Ovary (tissue), 9 donors: ENCODE data around the gene ARGLU1. TPM values are rescaled to one million over a fixed set of nuclear protein-coding genes. Genes with fewer than 3 reads are reported as not detected.
"Not testable (repeated sequence)": the region's sequence is repeated elsewhere in the genome, so short reads cannot be mapped to it uniquely, and the experiment has no call there.

Source experiments
- DNase-seq, 5 donors: peaks; one replicate each; pipeline ENCODE4 v3.0.0-alpha.2; 2019 to 2020
- H3K27ac ChIP-seq, 2 donors: fragments of 200-600 bp; one replicate each; pipeline versions ENCODE4 v1.5.1 to v1.8.0; 2019 to 2022
- H3K27me3 ChIP-seq: fragments of 200-600 bp; one replicate; pipeline ENCODE4 v1.8.0; 2022
- H3K36me3 ChIP-seq: fragments of 200-600 bp; sonication (generic); one replicate; pipeline ENCODE4 v1.5.1; 2019
- H3K4me1 ChIP-seq: one replicate; pipeline ENCODE4 v1.8.1; 2013; ENCODE audit warnings: mild to moderate bottlenecking, moderate library complexity; ENCODE audit not compliant: insufficient read depth
- H3K4me3 ChIP-seq: fragments of 200-600 bp; sonication (generic); one replicate; pipeline ENCODE4 v1.5.1; 2017
- H3K9me3 ChIP-seq, 2 donors: fragments of 200-600 bp in 1 of 2; sonication (generic) in 1 of 2; one replicate each; pipeline versions ENCODE4 v1.5.1 to v1.8.1; 2013 to 2019; ENCODE audit warnings: mild to moderate bottlenecking in 1 of 2, moderate library complexity in 1 of 2
- CTCF ChIP-seq, 3 donors: fragments of 450-650 bp in 2 of 3; fragments of 200-600 bp in 1 of 3; IDR thresholded peaks; one replicate each; pipeline versions ENCODE4 v1.5.1 to v1.8.0; 2016 to 2022; ENCODE audit warnings: antibody characterized with exemption in 3 of 3, mild to moderate bottlenecking in 1 of 3
- EP300 ChIP-seq: sonication (generic); formaldehyde crosslinking; IDR thresholded peaks from one replicate; pipeline ENCODE4 v1.6.1; 2017; ENCODE audit warnings: antibody characterized with exemption
- POLR2A ChIP-seq: fragments of 450-650 bp; IDR thresholded peaks from one replicate; pipeline ENCODE4 v1.6.1; 2017; ENCODE audit warnings: antibody characterized with exemption, mild to moderate bottlenecking, moderate library complexity
- WGBS, 3 donors: extraction: QIAGEN DNeasy Blood & Tissue Kit in 1 of 3; methylation state at CpG; one replicate each; pipeline versions ENCODE4 v1.1.5 to v1.1.7; 2013 to 2017; 5-methylcytosine and 5-hydroxymethylcytosine counted together
- intact Hi-C, 4 donors: fragments of 100-400 bp; cut with DNase I; formaldehyde crosslinking; loops; one replicate each; pipeline versions ENCODE4 v1.11.0 to v1.15.1; 2022 to 2023
- polyA plus RNA-seq, 2 donors: library from polyadenylated mRNA; stranded (reverse); fragments of 200-250 nt in 1 of 2; fragments of 350-450 nt in 1 of 2; fragmentation: Illumina TruSeq in 1 of 2; extraction: RNeasy Lipid Tissue Mini Kit (QIAGEN cat#74804) in 1 of 2; gene quantifications; one replicate each; pipeline ENCODE4 v1.2.3, GENCODE V29; 2013 to 2014
- total RNA-seq, 7 donors: library from RNA; depleted of rRNA in 2 of 7; stranded (reverse); fragments of >200 nt in 2 of 7; fragmentation: NEBNext Ultra II Directional in 3 of 7; extraction: Animal tissue kit (Norgen Biotek cat#: 25700) in 3 of 7; gene quantifications; one replicate each; pipeline versions ENCODE4 v1.1.0 to v1.2.4, GENCODE V29; 2016 to 2023
- donor health status: DM: no; HTN: no; CAD: no; lungs with moderate emphysema.
- donor health status: DM: no; HTN: no; CAD: no.
- donor health status: Bipolar disorder and iron deficiency.
- donor health status: DM: yes; HTN: yes; CAD: no.
- donor health status: DM: no; HTN: no; CAD: no.
- donor health status: DM: yes; HTN: yes; CAD: no.

ARGLU1 gene
- total and polyA plus RNA-seq, 9 donors = 72.5 to 136 (median 76.8) TPM

- H3K36me3 ChIP-seq = no peaks in the 10 kb centered on the region
These were observed 33.6 kb upstream of the ARGLU1 start for GRCh38 chr13:106601489-106601888.

GRCh38 chr13:106600798-106601135 lies 32.8 kb upstream of the ARGLU1 start:
- not testable (repeated sequence) for H3K4me1 ChIP-seq

More at GRCh38 chr13:106601489-106601888, 33.6 kb upstream of the ARGLU1 start:
- no peaks in the 10 kb centered on the region for H3K27me3 ChIP-seq
- TF ChIP-seq CTCF (IDR thresholded peaks at IDR 0.05) (no peak), EP300 (no peak), POLR2A (no peak)
- WGBS, 3 donors = 79% methylated on average over 6 of the region's 6 CpGs
- peaks cover 4% of the 10 kb centered on the region for H3K4me1 ChIP-seq
- intact Hi-C loops = no loop called here
- no peak for DNase-seq
- no peak overlapping the region for H3K27ac ChIP-seq
- no peaks in the 10 kb centered on the region for H3K9me3 ChIP-seq
- H3K4me3 ChIP-seq = no peak overlapping the region

DNA sequence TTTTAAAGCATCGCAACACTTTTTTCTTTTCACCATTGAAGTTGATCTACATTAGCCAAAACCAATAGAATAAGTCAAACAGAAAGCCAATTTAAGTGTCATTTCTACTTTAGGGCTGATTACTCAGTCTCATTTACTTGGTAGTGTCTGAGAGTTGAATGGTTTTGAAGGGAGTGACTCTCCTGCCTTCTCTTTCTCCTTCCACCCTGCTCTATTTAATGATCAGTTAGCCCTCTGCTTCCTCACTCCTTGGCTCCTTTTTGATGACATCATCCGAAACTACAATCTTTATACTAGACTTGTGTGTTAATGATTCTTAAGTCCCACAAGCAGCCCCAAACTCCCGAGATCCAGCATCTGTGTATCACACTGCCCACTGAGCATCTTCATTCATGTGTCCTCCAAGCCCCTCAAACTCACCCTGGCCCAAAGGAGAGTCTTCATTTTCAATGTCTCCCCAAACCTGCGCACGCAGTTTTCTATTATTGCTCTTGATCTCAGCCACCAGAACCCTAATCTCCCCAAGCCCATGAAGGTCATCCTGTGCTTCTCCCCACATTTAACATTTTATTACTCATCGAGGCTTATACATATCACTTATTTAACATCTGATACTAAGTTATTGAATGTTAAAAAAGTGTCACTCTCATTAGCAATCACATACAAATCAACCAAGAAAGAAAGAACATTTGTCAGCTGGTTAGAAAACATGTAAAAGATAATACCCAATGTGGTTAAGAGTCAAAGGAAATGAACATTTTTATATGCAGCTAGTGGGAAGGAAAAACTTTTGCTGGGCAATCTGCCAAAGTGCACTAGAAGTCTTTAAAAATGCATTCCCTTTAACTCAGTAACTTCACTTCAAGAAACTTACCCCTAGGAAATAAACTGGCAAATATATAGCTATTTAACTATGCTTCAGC lies 32.2 kb upstream of the ARGLU1 start:
- Histone ChIP-seq H3K9me3 (no peaks in the 10 kb centered on the region), H3K4me1 (peaks cover 12% of the 10 kb centered on the region), H3K4me3 (no peak overlapping the region), H3K36me3 (no peaks in the 10 kb centered on the region), H3K27ac (no peak overlapping the region), H3K27me3 (no peaks in the 10 kb centered on the region)
- TF ChIP-seq EP300 (no peak), CTCF (IDR thresholded peaks at IDR 0.05) (no peak), POLR2A (no peak)
- DNase-seq = peak in 2 of 5 donors; percentile 20 to 39
- intact Hi-C loops = no loop called here
- 61 to 62% (median 61%) methylated on average over 6 of the region's 6 CpGs for WGBS, 3 donors

More at GRCh38 chr13:106600798-106601135, 32.8 kb upstream of the ARGLU1 start:
- DNase-seq, H3K9me3 ChIP-seq, intact Hi-C loops, H3K27ac ChIP-seq, H3K4me3 ChIP-seq, H3K27me3 ChIP-seq, H3K36me3 ChIP-seq: not testable (repeated sequence)
- 59 to 87% (median 79%) methylated on average over 2 of the region's 2 CpGs for WGBS, 3 donors

DNA sequence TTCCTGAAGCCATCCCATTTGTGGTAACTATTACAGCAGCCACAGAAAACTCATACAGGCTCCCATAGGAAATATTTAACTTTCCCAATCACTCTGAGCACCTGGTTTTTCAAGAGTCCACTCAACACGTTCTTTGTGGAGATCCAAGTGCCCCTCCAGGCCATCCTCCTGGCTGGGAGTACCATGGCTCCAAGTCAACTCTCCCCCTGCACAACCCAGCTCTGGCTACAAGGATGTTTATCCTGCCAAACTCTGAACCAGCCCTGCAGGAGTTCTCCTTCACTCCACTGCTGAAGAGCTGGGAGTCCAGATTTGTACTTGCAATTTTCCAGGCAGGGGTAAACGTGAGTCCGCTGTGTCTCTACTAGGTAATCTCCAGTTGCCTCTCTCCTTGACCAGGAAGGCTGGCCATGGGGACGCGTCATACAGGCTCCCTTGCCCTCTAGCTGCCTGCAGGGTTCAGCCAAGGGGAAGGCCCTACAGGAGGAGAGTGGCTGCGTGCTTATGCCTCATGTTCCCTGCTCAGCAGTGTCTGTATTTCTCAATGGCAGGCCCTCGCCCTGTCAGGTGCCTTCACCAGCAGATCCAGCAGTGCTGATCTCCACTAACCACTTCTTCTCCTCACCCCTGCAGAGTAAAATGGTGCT lies 29.9 kb upstream of the ARGLU1 start:
- WGBS, 3 donors = 85% methylated on average over 7 of the region's 7 CpGs
- Histone ChIP-seq H3K4me3 (no peak overlapping the region), H3K27me3 (no peaks in the 10 kb centered on the region), H3K9me3 (no peaks in the 10 kb centered on the region), H3K27ac (no peak overlapping the region), H3K4me1 (peaks cover 12% of the 10 kb centered on the region), H3K36me3 (no peaks in the 10 kb centered on the region)
- intact Hi-C loops = no loop called here
- TF ChIP-seq CTCF (IDR thresholded peaks at IDR 0.05) = no peak
- no peak for TF ChIP-seq POLR2A
- TF ChIP-seq EP300 = no peak
- DNase-seq = no peak

DNA sequence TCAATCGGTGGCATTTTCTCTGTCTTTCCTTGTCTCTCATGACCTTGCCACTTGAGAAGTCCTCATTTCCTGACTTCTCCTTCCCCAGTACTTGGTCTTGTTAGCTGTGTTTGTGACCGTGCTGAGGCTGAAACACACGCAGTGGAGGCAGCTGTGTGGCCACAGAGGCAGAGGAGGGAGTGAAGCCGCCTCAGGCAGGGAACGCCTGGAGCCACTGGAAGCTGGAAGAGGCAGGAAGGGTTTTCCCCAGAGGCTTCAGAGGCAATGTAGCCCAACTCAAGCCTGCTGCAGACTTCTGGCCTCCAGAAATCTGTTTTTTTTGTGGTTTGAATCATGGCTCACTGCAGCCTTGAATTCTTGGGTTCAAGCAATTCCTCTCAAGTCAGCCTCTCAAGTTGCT lies 29.2 kb upstream of the ARGLU1 start:
- 49 to 66% (median 55%) methylated on average over 5 of the region's 5 CpGs for WGBS, 3 donors
- no peaks in the 10 kb centered on the region for H3K27me3 ChIP-seq
- TF ChIP-seq POLR2A (no peak), CTCF (IDR thresholded peaks at IDR 0.05) (no peak), EP300 (no peak)
- intact Hi-C loops = no loop called here
- H3K4me1 ChIP-seq = peaks cover 12% of the 10 kb centered on the region
- no peaks in the 10 kb centered on the region for H3K36me3 ChIP-seq
- H3K27ac ChIP-seq = no peak overlapping the region
- peak in 1 of 5 donors; percentile 23 for DNase-seq
- no peaks in the 10 kb centered on the region for H3K9me3 ChIP-seq
- H3K4me3 ChIP-seq = no peak overlapping the region
